Lower lobe of right lung (tissue), 2 donors: Measurements from ENCODE around the gene PDSS1. TPM values are rescaled to one million over a fixed set of nuclear protein-coding genes. Genes with fewer than 3 reads are reported as not detected.

Experiments used
- ATAC-seq, 2 donors: fragments of 200-7000 bp; cut with Tn5 transposase; one replicate each; pipeline ENCODE4 v1.9.1; 2020 to 2022; ENCODE audit warnings: mild to moderate bottlenecking in 2 of 2, moderate library complexity in 2 of 2
- DNase-seq: peaks from one replicate; pipeline ENCODE4 v3.0.0-alpha.2; 2020
- H3K27ac ChIP-seq: fragments of 200-600 bp; one replicate; pipeline ENCODE4 v1.8.0; 2022
- H3K27me3 ChIP-seq: fragments of 200-600 bp; one replicate; pipeline ENCODE4 v1.8.0; 2022; ENCODE audit warnings: low read depth
- H3K36me3 ChIP-seq: fragments of 200-600 bp; one replicate; pipeline ENCODE4 v1.8.0; 2022; ENCODE audit warnings: mild to moderate bottlenecking
- H3K4me1 ChIP-seq: fragments of 200-600 bp; one replicate; pipeline ENCODE4 v1.8.0; 2022
- H3K4me3 ChIP-seq: fragments of 200-600 bp; one replicate; pipeline ENCODE4 v1.8.0; 2022; ENCODE audit warnings: mild to moderate bottlenecking
- H3K9me3 ChIP-seq: fragments of 200-600 bp; one replicate; pipeline ENCODE4 v1.8.0; 2022
- CTCF ChIP-seq: fragments of 200-600 bp; IDR thresholded peaks from one replicate; pipeline ENCODE4 v1.8.0; 2022; ENCODE audit warnings: antibody characterized with exemption, mild to moderate bottlenecking
- intact Hi-C: fragments of 100-400 bp; cut with DNase I; formaldehyde crosslinking; loops from one replicate; pipeline ENCODE4 v1.11.0; 2022
- total RNA-seq: library from RNA; stranded (reverse); fragmentation: NEBNext Ultra II Directional; extraction: Animal tissue kit (Norgen Biotek cat#: 25700); gene quantifications from one replicate; pipeline ENCODE4 v1.2.1, GENCODE V29; 2021
- donor health status: DM: no; HTN: yes; CAD: no; lungs with severe emphysema.

The PDSS1 gene
- total RNA-seq, 1 donor from 2014 or later: 6.4 TPM

- Histone ChIP-seq H3K36me3 (peaks cover 43% of the 10 kb centered on the region), H3K27ac (no peak overlapping the region), H3K27me3 (no peaks in the 10 kb centered on the region), H3K9me3 (no peaks in the 10 kb centered on the region), H3K4me3 (no peak overlapping the region), H3K4me1 (no peaks in the 10 kb centered on the region)
- ATAC-seq: no peak
- DNase-seq: no peak
- intact Hi-C loops: no loop called here
- no peak for TF ChIP-seq CTCF
Observed at GRCh38 chr10:26741368-26741767, 43.9 kb downstream of the PDSS1 start.

GRCh38 chr10:26743091-26743490, 45.6 kb downstream of the PDSS1 start:
- no peak for TF ChIP-seq CTCF
- ATAC-seq: no peak
- intact Hi-C loops: no loop called here
- Histone ChIP-seq H3K27me3 (no peaks in the 10 kb centered on the region), H3K4me1 (no peaks in the 10 kb centered on the region), H3K9me3 (no peaks in the 10 kb centered on the region), H3K36me3 (peaks cover 53% of the 10 kb centered on the region), H3K4me3 (no peak overlapping the region), H3K27ac (no peak overlapping the region)
- no peak for DNase-seq

GRCh38 chr10:26743841-26744240, 46.3 kb downstream of the PDSS1 start:
- ATAC-seq: no peak
- peaks cover 61% of the 10 kb centered on the region for H3K36me3 ChIP-seq
- H3K9me3 ChIP-seq: no peaks in the 10 kb centered on the region
- H3K27me3 ChIP-seq: no peaks in the 10 kb centered on the region
- no peak overlapping the region for H3K27ac ChIP-seq
- DNase-seq: no peak
- intact Hi-C loops: no loop called here
- TF ChIP-seq CTCF: no peak
- no peak overlapping the region for H3K4me3 ChIP-seq
- no peaks in the 10 kb centered on the region for H3K4me1 ChIP-seq

GRCh38 chr10:26746061-26746460, 48.6 kb downstream of the PDSS1 start:
- ATAC-seq: no peak
- H3K4me1 ChIP-seq: no peaks in the 10 kb centered on the region
- H3K9me3 ChIP-seq: no peaks in the 10 kb centered on the region
- no peaks in the 10 kb centered on the region for H3K27me3 ChIP-seq
- TF ChIP-seq CTCF: no peak
- intact Hi-C loops: no loop called here
- H3K27ac ChIP-seq: no peak overlapping the region
- no peak overlapping the region for H3K4me3 ChIP-seq
- DNase-seq: no peak
- H3K36me3 ChIP-seq: peaks cover 82% of the 10 kb centered on the region

GRCh38 chr10:26755443-26755903, 58.0 kb downstream of the PDSS1 start:
- Histone ChIP-seq H3K36me3 (peaks cover 25% of the 10 kb centered on the region), H3K9me3 (no peaks in the 10 kb centered on the region), H3K27ac (no peak overlapping the region), H3K4me1 (no peaks in the 10 kb centered on the region), H3K4me3 (no peak overlapping the region), H3K27me3 (no peaks in the 10 kb centered on the region)
- DNase-seq (no peak), ATAC-seq (no peak)
- intact Hi-C loops: no loop called here
- TF ChIP-seq CTCF: no peak

- Histone ChIP-seq H3K4me1 (no peaks in the 10 kb centered on the region), H3K36me3 (peaks cover 32% of the 10 kb centered on the region), H3K4me3 (no peak overlapping the region), H3K27me3 (no peaks in the 10 kb centered on the region), H3K9me3 (no peaks in the 10 kb centered on the region), H3K27ac (no peak overlapping the region)
- DNase-seq: no peak
- no peak for TF ChIP-seq CTCF
- no peak for ATAC-seq
- intact Hi-C loops: no loop called here
Observed at GRCh38 chr10:26759008-26759407, 61.5 kb downstream of the PDSS1 start.
